ENCODE results near the gene RAB11FIP3.
A peak's percentile ranks its signal among the peaks of the same experiment; 100 is the strongest.

RAB11FIP3 gene

DNA sequence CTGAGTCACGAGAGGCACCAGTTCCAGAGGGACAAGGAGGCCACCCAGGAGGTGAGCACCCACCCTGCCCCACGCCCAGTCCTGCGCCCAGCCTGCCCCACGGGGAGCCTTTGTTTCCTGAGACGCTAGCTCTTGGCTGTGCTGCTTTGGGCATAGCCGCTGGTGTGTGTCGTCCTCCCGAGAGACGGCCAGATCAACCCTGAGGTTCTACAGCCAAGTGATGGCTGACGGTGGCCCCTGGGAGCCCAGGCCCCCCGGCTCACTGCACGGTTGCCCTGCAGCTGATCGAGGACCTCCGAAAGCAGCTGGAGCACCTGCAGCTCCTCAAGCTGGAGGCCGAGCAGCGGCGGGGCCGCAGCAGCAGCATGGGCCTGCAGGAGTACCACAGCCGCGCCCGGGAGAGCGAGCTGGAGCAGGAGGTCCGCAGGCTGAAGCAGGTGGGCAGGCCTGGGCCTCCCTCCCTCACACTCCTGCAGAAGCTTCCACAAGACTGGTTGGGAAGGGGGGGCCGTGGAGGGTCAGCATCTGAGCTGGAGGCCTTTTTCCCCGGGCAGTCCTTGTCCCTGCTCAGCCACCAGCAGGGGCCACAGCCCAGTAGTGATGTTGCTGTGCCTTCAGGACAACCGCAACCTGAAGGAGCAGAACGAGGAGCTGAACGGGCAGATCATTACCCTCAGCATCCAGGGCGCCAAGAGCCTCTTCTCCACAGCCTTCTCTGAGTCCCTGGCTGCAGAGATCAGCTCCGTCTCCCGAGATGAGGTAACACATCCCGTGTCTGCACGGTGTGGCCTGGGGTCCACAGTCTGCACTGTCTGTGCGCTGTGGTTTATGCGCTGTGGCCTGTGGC, 94.6 kb downstream of the RAB11FIP3 start:
- DNase-seq = no peak

DNA sequence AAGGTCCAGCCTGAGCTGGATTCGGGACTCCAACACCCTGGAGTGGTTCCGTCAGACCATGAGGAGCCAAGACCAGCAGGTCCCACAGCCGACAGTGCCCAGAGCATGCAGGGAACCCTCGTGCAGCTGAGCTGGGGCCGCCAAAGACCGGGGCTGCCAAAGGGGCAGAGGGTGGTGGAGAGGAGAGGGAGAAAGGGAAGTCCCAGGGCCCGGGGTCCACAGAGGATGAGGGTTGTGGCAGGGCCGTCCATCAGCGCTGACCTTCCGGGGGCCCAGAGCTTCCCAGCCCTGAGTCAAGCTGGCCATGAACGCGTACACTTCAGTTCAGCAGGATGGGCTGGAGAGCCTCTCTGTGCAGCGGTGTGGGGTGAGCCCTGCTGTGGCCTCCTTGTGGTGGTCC, 95.4 kb downstream of the RAB11FIP3 start:
- DNase-seq = no peak

DNA sequence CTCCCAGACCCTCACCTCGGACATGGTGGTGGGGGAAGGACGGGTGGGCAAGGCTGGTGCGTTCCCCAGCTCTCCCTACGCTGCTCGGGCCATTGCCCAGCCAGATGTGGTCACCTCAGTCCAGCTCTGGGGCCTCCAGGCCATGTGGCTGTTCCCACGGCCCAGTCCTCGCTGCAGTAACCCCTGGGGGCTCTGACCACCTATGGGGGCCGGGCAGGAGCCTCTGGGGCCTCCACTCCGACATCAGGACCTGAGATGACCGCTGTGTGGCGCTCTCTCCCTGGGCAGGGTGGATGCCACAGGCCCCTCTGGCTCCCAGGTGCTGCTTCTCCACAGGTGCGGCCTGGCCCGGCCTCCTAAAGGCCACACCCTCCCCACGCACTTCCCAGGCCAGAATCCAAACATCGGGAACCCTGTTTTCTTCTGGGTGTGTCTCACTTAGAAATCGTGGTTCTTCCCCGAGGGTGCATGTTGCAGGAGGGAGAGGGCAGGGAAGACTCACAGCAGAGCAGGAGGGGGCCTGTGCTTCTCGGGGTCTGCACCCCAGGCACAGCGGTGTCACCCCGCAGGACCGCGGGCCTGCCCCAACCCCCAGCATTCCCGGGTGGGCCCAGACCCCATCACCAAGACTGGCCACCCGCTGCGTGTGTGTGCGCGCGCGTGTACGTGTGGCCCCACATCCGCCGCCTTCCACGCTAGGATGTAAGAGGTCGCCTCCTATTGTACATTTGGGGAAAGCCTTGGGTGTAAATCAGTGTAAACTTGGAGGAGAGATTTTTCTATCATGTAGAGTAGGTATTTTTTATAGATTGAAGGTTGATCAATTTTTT, 96.1 kb downstream of the RAB11FIP3 start:
- DNase-seq = no peak

DNA sequence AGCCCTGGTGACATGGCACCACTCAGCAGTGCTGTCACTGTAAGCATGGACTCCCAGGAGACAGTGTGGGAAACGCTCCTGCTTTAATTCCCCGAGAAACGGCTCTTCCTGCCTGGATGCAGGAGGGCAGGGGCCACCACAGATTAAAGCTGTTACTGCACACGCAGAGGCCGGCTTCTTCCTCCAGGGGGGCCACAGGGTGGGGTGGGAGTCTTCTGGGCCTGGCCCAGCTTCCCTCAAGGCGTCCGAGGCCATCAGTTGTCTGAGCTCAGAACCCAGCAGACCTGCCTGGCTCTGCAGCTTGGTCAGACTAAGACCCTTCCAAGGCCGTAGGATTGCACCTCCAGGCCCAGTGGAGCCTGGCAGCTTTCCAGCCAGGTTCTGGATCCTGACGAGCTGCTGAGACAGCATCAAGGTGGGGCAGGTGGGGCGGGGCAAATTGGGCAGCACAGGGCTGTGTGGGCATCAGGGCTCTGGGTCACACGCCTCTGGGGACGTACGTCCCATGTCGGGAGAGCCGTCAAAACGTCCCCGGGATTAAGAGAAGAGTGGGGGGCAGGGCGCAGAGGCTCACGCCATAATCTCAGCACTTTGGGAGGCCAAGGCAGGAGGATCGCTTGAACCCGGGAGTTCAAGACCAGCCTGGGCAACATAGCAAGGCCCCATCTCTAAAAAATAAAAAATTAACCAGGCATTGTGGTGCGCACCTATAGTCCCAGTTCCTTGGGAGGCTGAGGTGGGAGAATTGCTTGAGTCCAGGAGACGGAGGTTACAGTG, 97.1 kb downstream of the RAB11FIP3 start:
- no peak for DNase-seq

DNA sequence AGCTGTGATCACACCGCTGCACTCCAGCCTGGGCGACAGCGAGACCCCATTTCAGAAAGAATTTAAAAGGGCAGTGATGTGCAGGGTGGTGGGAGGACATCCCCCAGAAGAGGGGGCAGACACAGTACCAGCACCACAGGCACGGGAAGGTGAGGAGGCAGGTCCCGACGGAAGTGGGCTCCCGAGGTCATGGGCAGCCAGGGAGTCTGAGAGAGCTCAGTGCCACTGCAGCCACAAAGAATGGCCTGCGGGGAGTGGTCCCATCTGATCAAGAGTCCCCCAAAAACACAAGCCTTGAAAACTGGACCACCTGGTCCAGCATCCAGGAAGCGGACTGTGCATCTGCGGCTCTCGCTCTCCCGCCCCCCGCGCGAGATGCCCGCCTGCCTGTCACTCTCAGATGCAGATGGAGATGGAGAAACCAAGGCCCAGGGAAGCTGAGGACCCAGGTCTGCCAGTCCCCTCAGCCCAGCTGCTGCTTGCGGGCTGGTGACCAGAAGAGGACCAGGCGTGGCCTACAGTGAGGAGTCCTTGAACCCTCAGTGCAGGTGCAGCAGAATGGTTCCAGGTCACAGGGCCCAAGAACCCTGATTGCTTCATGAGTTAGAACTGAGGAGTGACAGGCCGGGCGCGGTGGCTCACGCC, 97.8 kb downstream of the RAB11FIP3 start:
- DNase-seq = no peak

DNA sequence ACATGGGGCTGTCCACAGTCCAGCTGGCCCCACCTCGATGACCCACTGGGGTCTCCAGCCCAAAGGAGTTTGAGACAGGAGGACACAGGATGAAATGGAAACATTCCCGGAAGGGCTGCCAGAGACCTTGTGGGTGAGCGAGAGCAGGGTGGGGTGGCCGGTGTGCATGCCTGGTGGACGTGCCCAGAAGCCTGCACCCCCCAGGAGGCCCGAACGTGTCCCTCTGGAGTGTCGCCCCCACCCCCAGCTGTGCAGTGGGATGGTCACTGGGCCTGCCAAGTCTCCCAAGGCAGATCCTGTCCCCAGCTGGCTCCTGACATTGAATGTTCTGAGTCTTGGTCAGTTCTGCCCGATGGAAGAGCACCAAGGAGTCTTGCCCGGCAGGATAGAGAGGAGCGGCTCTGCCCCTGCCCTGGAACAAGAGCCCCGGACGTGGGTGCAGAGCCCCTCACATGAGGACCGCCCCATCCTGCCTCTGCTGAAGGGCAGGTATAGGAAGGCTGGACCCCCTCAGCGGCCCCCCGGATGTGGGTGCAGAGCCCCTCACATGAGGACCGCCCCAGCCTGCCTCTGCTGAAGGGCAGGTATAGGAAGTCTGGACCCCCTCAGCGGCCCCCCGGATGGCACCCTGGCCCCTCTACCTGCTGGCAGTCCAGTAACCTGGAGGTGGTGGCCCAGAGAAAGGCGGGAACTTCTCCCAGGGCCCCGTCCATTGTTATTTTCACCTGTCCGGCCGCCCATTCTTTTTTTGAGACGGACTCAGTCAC, 99.0 kb downstream of the RAB11FIP3 start:
- no peak for DNase-seq

DNA sequence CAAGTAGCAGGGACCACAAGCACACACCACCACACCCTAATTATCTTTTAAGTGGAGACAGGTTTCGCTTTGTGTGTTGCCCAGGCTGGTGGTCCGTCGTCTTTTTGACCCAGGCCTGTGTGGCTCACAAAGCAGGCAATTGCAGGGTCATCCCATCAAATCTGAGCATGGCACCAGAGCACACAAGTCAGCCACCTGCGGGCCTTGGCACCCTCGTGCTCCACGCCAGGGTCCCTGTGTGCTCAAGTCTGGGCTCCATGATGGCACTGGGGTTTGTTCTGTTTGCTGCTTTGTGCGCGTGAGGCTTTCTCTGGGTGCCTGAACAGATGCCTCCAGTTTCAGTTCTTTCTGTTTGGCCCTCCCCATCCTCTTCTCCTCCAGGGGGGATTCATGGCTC, 99.7 kb downstream of the RAB11FIP3 start:
- no peak for DNase-seq

DNA sequence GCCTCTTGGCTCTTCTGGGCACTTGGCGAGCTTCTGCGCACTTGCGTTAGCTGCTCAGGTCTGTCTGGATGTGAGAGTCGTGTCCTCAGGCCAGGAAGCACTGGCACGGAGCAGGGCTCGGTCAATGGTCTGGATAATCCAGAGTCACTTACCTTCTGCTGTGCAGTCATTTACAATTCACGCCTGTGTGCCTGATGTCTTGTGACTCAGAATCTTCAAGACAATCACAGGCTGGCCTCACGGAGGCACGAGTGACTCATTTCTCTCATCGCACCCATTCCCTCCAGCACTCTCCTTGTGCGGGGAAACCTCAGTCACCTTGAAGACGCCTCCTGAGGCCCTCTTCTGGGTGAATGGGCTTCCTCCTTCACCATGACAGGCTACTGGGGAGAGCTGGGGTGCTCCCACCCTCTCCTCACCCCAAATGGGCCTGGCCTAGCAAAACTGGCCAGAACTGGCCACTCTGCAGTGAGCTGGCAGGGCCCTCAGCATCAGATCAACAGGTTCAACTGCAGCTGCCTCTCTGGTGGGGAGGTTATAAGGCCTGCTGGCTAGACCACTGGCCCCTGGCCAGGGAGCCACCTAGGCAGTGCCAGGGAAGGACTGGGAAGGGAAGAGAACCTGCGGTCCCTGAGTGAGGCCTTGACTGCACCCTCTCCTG, 100.2 kb downstream of the RAB11FIP3 start:
- DNase-seq = peak; percentile 65

DNA sequence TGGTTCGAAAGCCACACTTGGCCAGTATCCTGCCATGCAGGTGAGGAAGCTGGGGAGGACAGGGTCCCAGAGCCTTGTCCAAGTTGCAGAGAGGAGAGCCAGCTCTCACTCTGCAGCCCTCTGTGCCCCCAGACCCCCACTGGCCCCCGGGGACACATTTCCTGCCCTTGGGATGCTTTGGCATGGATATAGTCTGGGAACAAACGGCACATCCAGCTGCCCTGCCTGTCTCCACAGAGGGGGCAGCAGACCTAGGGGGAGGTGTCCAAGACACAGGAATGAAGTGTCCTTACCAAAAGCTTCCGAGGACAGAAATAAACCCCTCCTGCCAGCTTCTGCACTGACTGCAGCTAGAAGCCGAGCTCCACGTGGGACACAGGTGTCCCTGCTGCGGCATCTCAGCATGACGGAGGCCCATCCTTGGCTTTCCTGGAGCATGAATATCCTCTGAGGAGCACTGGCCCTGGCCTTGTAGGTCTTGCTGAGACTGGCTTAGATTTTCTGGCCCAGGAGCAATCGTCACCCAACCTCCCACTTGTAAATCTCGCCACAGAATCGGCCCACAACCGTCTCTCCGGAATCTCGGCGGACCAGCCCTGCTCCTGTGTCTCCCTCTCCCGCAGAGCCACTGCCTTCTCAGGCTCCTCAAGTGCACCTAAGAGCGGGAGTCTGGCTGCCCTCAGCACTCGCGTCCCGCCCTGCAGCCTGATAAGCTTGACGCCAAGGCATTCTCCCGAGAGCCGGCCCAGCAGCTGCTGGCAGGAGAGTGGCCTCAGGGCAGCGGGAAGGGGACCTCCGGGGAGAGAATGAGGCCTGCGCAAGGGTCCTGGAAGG, 100.9 kb downstream of the RAB11FIP3 start:
- DNase-seq = peak; percentile 20

DNA sequence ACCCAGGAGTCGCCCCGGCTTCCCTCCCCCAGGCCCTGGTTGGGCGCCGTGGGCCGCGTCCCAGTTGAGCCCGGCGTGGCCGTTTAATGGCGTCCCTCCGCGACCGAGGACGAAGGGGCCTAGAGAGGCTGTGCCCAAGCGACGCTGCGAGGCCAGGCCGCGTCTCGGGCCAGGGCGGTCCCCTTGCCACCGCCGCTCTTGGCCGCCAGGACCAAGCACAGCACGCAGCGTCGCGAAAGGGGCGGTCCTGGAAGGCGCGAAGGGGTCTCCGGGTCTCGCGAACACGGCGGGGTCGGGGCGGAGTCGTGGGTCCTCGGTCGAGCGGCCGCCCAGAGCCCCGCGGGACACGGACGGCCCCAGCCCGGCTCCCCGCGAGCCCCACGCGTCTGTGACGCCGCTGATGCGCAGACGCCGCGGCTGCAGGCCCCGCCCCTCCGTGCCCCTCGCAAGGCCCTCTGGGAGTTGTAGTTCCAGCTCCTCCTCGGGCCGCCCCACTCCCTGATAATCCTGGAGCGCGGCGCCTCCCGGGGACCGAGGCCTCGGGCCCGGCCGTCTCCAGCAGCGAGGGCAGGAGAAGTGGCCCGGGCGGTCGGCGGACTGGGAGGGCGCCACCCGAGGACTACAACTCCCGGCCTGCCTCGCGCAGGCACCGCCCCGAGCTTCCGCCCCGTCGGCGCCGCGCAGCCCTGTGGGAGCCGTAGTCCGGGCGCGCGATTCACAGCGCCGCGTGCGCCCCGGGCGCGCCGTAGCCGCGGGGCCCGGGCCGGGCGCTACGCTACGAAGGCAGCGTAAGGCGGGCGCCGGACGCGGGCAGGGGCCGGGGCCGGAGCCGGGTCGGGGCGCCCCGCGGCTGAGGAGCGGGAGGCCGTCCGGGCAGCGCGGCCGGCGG, 101.8 kb downstream of the RAB11FIP3 start, which contains the start of gene CAPN15:
TSS of gene CAPN15 (plus strand) at position 698 of the 889 bp plus-strand sequence. CDS start 19,127 bp downstream, outside the sequence.
- peak; percentile 88 for DNase-seq

DNA sequence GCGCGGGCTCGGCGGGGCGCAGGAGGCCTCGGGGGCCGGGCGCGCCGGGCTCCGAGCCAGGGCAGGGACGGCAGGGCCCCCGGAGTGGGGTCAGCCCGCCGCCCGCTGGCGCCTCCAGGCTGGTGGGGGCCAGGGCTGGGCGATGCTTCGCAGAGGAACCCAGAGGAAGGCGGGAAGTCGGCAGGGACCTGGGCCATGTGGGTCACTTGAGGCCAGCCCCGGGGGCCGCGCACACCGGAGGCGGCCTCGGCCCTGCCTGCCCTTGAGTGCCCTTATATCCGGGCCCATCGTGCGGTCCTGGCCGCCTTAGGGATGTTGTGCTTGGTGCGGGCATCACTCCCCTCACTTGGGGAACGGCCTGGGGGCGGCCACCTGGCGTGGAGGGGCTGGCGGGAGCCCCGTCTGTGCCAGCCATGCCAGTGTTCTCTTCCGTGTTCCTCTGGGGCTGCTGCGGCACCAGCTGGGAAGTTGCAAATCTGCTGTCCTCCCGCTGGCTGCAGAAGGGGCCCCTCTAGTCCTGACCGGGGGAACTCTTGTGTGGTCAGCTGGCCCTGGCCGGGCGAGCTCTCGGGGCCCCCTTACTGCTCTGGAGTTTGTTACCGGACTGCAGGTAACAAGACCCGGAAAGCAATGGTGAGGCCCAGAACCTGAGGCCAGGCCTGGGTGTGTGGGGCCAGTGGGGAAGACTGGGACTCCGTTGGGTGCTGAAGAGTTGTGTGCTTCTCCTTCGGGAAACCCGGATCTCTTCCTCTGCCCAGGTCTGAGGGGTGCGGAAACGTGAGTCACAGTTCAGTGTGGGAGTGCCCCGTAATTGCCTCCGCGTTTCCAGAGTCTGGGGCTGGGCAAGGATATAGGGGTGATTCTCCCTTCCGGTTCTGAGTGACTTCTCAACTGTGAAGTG, 102.9 kb downstream of the RAB11FIP3 start:
- peak; percentile 37 for DNase-seq

DNA sequence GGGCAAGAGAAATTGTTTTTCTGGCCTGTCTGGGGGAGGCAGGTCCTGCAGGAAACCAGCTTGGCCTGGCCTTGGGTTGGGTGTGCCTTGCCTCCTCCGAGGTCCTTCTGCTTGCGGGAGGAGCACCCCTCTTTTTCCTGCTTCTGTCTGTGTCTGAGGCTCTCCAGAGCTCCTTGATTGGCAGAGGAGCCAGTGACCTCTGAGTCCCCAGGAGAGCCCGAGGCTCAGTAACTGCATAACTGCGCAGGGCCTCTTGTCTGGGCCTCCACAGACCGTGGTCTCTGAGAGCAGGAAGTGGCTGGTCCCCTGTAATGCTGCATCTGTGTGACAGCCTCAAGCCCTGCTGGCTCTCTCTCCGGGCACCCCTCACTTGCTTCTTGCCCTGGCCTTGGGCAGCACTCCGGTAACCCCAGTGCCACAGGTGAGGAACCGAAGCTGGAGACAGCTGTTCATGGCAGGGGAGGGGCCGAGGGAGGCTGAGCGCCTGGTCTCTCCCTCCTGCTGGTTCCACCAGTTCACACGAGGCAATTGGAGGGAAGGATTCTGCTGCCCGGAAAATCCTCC, 103.6 kb downstream of the RAB11FIP3 start:
- peak; percentile 29 for DNase-seq

DNA sequence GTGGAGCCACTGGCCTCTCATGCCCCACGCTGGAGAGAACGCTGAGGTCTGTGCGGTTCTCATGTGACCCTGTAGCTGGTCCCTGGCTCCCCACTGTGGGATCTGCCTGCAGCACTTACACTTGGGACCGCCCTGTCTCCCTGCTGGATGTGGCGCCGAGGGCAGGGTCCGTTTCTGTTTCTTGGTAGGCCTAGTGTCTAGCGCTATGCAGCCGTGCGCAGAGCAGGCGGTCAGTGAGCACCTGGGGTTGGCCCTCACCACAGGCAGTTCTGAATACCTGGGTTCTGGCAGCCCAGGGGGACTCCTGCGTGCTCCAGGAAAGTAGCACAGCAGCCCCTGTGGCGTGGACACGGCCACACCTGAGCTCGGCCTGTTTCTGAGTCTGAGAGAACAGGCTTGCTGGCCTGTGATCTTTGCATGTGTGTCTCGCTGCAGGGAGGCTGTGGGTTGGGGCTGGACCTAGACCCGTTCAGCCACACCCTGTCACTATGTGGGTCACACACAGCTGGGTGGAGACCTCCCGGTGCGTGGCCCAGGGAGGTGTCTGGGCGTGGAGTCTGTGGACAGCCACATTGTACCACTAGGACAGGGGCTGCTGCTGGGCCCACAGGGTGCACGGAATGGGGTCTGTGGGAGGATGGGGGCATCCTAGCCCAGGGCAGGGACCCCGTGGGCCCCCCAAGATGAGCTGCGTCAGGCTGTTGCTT, 104.8 kb downstream of the RAB11FIP3 start:
- DNase-seq = no peak

DNA sequence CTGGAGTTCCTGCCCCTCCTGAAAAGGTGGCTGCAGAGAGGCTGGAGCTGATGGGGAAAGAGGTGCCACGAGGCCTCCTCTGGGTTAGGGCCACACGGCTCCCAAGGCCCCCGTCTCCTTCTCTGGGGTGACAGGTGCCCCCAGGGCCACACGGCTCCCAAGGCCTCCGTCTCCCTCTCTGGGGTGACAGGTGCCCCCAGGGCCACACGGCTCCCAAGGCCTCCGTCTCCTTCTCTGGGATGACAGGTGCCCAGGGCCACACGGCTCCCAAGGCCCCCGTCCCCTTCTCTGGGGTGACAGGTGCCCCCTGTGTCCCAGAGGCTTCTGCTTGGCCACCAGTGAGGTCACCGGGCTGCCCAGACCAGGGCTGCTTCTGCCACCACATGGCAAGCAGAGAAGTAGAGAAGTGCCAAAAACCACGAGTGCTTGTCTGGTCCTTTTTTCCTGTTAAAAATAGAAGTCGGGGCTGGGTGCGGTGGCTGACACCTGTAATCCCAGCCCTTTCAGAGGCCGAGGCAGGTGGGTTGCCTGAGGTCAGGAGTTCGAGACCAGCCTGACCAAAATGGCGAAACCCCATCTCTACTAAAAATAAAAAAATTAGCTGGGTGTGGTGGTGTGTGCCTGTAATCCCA, 106.2 kb downstream of the RAB11FIP3 start:
- no peak for DNase-seq

DNA sequence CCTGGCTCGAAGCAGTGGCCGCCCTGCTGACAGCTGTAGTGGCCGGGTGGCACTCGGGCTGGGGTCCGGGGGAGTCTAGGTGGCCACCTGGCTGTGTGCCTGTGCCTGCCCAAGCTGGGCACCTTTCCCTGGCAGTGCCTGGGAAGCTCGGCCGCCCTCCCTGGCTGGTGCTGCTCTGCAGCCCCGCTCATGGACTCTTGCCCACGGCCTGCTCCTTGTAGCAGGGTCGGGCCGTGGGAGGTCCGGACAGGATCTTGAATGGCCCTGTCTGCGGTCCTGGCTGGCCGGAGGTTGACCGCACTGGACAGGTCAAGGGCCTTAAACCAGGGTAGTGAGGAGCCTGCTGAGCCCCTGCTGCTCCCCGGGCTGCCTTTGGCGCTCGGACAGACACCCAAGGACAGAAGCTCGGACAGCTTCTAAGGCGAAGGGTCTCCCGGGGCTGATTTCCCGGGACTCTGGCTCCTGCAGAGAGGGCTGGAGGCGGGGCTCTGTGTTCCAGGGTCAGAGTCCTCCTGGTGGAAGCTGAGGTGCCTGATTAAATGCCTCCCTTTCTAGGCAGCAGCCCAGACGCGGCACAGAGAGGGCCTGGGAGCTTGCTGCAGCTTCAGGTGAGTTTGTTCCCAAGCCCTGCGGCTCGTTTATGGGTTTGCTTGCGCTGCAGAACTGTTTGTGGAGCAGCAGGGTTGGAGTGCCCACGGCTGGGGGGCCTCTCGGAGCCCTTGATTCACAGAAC, 108.1 kb downstream of the RAB11FIP3 start:
- no peak for DNase-seq

DNA sequence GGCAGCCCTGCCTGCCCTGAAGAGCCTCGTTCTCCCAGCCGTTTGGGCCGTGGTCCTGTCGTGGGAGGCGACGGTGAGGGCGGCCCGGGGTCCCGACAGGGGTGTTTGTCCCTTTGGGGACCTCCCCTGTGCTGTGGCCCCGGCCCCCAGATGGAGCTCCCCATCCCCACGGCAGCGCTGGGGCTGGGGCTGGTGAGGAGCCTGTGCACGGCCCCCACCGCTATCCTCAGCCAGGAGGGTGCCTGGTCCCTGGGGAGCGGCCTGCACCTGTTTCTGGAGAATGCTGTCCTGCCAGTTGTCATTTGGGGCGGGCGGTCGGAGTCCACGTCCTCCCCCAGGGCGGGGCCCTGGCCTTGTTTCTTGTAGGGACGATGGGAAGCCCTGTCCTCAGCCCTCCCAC, 108.7 kb downstream of the RAB11FIP3 start:
- DNase-seq = no peak

All from CD4-positive, alpha-beta T cell treated with Interleukin-17A for 4 hours (primary cell).